HG02981 (cell line): ENCODE data around the gene ALX1.

Experiments
- ATAC-seq: cut with Tn5 transposase; IDR thresholded peaks from one replicate; pipeline ENCODE4 v1.9.1; 2021; ENCODE audit warnings: mild to moderate bottlenecking, moderate library complexity; ENCODE audit not compliant: unreplicated experiment

The ALX1 gene

DNA sequence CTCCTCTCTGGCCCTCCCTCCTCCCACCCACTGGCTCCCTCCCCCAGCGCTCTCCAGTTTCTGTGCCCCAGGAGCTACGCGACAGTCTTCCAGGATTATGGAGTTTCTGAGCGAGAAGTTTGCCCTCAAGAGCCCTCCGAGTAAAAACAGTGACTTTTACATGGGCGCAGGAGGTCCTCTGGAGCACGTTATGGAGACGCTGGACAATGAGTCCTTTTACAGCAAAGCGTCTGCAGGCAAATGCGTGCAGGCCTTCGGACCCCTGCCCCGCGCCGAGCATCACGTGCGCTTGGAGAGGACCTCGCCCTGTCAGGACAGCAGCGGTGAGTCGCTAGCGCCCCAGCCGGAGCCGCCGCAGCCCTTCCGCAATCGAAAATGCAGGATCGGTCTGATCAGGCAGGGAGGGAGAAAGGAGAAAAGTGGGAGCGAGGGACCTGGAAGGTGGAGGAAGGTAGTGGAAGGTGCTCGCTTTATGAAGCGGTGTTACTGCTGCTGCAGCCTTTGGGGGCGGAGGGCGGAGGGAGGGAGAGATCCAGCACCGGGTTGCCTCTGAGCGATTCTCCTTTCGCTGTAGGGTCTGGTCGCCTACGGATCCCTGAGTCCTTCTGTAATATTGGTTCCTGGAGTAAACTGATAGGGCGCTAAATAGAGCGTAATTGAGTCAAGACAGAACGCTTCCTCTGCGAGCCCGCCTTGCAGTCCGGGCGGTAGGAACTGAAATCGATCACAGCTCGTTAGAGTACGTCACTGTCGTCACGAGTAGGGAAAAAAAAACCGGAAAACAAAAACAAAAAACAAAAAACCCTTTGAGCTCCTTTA, at the start of gene ALX1:
Gene ALX1 (plus strand): TSS at position 56 of the 819 bp plus-strand sequence. CDS start 42 bp downstream, at position 98.
- no peak for ATAC-seq

DNA sequence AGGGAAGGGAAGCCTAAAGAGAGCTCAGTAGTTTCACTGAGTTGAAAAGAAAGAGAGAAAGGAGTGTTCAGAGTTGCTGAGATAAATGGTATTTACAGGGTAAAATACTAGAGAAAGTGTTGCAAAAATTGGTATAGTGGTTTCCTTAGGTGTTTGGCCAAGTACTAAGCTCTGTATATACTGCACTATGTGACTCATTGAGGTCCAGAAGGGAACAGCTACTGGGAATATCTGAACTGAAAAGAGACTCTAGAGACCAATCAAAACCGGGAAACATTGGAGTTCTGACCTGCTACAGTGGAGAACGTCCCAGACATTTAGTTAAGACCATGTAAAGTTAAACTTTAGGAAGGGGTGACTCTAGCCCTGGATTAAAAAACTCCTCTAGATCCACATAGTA, 42.7 kb upstream of the ALX1 start:
- no peak for ATAC-seq

DNA sequence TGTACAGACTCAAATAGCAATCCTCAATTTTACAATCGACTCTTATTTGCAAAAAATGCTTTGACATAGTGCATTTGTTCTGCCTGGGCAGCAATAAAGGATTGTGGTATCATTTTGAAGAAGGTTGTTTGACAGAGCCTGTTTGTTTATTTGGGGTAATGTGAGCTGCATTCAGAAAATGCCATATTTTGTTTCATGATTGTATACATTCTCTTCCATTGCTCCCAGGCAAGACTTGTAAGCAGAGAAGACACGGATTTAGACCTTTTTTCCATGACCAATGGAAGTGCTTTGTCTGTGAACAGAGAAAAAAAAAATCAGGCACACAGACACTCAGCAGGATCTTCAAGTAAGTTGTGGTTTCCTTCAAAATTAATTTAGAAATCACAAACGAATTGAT, 35.5 kb upstream of the ALX1 start:
- no peak for ATAC-seq

DNA sequence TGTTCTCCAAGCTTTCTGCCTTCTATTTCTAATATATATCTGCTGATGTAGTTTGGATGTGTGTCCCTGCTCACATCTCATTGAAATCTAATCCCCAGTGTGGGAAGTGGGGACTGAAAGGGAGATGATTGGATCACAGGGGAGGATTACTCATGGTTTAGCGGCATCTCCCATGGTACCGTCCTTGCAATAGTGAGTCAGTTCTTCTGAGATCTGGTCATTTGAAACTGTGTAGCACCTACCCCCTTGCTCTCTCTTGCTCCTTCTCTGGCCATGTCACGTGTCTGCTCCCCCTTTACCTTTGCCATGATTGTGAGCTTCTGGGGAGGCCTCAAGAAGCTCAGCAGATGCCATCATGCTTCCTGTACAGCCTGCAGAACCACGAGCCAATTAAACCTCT, 26.2 kb upstream of the ALX1 start:
- ATAC-seq: no peak

DNA sequence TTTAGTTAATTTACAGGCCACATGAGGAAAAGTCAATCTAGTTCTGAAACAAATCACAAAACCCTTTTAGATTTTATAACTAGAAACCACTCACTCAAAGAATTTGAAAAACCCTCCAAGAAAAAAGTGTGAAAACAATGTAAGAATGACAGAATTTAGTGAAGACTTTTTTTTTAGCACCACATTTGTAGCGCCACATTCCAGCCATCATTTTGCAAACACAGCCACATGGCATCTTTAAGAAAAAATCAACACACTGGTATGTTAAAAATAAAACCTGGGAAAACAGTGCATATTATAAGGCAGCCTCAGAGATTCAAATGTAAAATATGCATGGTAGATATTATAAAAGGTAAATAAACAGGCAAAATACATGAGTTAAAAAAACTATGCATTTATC, 22.3 kb upstream of the ALX1 start:
- ATAC-seq: no peak

DNA sequence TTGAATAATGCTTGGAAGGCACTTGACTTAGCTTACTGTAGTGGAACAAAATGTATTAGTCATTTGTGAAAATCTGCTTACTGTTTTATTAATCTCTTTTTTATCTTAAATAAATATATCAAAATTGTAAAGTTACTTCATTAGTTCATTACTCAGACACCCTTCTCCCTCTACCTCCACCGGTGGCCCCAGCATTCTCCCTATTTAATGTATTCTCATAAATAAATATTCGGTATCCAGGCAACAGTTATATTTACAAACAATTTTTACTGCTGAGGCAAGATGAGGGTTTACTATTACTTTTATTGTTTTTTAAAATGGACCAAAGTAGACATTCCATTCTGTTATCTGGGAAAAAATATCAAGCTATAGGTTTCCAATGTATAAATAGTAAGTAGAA, 19.6 kb upstream of the ALX1 start:
- no peak for ATAC-seq

DNA sequence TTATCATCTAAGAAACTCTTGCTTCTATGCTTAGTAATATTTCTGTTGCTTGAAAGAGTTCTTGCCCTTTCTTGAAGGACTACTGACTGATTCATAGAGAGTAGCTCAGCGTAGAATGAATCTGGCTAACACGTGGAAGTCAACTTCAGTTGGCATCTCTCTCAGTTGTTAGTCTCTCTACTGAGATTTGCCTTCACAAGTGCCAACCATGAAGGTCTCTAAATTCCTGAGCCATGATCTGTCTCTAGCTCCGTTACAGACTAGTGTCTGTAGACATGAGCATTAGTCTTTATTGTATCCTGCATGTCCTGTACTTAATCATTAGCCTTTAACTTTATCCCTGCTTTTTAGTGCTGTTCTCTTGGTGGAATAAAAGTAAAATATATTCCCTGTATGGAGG, 19.1 kb upstream of the ALX1 start:
- ATAC-seq: no peak

DNA sequence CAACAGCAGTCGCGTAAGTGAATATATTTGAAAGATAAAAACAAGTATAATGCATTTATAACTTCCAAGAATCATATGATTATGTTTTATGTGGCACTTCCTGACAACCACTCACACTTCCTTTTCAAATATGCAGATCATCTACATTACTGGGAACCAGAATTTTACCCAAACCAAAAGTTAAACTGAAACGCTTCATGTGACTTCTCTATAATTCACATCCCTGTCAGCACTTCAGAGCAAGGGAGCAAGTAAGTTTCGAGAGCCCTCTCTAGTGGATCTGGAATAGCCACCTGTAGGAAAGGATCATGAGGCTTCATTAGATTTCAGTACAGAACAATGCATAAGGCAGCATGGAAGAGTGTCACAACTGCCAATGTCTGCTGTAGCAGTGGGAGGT, 13.7 kb upstream of the ALX1 start:
- ATAC-seq: no peak

DNA sequence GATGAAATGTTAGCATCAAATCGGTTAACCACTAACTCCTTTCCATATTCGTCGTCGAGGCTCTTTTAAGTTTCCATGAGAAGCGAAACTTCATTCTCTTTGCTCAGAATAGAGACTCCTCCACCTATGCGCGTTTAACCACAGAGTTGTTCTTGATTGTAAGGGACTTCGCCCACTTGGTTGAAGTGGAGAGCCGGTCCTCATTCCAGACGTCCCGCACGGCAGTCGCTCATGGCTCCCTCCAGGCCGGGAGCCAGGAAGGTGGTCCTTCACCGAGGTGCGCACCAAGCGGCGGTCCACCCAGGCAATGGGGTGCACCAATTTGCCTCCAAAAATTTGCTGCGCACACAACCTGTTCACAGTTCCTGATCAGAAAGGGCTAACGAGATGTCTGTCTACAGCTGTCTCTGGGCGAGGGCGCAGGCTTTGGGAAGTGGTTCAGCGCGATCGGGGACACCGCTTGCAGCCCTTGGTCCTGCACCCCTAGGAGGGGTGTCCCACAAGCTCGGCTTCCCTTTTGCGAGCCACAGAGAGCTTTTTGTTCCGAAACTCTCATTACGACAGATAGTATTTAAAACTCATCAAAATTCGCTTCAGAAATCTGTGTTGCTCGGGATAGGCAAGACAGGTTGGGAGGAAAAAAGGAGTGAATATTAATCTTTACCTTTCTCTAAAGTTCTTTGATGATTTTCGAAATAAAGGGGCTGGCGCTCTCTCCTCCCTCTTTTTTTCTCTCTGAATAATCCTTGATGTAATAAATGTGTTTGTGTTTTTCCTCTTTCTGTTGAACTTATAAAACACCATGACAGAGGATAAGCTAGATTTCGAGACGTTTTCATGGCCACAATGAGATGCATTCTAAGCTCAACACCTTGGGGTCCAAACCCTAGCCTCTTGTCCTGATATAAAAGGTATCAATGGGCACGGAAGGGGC, 6.4 kb upstream of the ALX1 start:
- peak; percentile 69 for ATAC-seq

DNA sequence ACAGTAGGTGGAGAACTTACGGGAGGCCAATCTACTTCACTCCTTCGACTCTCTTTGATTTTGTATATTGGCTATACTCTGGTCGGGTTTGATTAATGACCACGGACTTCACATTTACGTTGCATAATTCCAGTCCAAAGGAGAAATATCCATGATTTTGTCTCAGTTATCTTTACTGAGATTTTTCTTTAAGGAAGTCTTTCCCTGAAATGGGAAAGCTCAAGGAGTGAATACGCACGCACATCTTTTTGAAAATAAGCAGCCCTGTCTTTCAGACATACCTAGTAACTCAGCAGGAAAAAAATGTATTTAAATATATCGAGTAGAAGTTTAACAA, 5.7 kb upstream of the ALX1 start:
- no peak for ATAC-seq

DNA sequence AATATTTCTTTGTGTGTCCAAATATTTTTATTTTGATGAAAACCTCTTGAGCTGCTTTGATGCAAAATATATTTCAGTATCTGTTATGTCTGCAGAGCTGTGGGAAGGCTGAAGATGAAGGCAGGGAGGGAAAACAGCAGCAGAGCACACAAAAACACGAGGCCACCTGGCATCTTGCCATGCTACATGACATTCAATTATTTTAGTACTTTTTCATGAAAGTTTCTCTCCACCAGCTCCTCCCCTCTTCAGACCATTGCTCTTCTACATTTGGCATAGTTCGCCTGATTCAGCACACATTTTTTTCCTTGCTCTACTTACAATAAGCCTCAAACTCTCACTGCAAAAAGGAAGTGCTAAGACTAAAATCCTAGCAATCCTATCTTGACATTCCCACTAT, 4.6 kb upstream of the ALX1 start:
- no peak for ATAC-seq

DNA sequence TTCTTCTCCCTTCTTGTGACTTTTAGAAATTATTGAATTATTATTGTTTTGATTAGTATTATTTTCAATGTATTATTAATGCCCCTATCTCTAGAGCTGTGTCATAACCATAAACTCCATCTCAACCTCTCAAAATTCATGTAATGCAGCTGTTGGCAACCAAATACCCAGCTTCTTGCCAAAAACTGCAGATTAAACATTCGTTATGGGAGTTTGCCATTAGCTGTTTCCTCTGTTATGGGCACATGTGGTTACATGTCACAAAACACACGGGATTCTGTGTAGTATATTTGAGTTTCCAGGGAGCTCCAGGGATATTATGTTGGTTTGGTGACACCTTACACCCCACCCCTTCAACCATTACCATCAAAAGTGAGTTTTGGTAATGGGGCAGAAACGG, 2.8 kb upstream of the ALX1 start:
- ATAC-seq: no peak

DNA sequence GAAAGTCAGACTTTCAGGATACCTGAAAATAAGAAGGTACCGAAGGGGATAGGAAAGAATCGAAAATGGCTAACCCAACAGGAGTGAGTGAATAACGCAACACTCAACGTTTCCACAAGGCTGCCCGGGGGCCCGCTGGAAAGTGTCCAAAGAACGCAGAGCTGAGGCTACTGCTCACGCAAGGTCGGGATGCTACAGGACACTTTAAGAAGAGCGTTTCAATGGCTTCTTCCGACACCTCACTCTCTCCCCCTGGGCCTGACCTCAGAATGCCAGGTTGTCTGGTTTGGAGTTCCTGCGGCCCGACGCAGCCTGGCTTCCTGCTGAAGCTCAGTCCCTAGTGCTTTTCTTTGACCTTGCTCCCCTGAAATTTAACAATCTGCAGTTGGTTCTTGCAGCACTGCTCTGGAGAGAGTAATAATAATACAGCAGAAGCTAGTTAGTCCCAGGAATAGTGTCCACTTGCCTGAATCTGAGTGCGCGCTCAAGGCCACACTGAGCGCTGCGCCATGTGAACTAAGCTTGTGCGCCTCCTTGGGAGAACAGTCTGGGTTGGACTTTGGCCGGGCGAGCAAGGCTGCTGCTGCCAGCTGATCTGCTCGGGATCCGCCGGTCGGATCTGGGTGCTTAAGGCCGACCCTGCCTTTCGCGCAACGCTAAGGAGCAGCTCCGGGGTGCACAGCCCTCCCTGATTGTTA, 2.0 kb upstream of the ALX1 start:
- no peak for ATAC-seq

DNA sequence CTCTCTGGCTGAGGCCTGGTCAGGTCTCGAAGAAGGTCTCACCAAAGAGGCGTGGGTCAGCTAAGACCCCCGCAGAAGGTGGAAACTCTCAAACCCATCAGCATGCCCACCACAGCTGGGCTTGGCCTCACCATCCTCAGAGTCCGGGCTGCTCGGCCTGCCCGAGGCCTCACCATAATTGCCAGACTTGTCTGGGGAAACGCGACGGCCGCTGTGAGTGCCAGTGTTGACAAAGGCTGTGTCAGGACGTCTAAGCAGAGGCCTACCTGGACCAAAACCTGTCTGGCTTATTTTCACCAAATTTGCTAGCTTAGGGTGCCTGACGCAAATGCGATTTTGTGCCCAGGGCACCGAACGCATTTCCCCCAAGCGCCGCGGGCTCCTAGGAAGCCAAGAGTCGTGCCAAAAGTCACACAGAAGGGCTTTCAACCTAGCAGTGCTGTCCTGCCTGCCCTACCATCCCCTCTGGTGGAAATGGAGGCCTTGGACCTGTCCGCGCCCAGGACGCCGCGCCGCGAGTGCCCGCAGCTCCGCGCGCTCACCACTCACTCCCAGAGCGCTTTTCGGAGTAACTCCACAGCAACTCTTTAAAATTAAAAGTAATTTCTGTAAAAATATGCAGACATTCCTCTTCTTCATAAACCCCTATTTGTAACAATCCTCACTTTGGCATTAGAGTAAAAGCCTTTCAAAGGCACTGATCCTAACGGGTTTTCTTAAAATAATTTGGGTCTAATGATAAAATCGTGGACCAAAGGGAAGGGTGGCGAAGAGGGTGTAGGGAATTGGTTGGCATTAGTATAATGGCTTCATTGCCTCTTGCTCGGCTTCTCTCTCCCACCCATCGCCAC, 1.2 kb upstream of the ALX1 start:
- ATAC-seq: no peak

DNA sequence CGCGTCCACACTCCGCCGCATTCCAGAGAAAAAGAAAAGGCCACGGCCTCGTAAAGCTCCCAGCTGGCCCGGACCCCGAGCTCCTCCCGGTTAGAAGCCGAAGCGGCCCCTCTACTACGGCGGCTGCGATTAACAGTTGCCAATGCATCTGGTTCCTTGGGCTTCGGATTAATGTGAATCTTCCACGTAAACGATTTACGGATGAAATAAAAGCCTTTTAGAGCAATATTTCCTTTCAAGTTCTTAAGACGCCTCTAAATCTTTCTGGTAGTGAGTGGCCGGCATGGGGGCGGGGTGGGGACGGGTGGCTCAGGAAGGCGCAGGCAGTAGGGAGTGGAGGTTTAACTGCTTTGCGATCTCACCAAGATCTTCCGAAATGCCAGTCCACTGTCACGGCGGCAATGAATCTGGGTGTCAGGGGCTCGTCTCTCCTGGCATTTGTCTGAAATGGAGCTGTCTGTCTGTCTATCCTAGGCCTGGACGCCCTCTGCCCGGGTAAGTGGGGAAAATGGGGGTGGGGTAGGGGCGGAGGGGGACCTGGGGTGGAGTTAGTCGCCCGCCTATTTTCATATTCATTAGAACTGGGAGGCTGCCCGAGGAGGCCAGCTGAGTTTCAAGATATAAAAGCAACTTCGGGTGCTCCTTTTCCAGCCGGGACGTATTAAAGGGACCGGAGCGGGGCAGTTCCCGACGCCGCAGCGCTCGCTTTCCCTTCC, 413 bp upstream of the ALX1 start:
- no peak for ATAC-seq

DNA sequence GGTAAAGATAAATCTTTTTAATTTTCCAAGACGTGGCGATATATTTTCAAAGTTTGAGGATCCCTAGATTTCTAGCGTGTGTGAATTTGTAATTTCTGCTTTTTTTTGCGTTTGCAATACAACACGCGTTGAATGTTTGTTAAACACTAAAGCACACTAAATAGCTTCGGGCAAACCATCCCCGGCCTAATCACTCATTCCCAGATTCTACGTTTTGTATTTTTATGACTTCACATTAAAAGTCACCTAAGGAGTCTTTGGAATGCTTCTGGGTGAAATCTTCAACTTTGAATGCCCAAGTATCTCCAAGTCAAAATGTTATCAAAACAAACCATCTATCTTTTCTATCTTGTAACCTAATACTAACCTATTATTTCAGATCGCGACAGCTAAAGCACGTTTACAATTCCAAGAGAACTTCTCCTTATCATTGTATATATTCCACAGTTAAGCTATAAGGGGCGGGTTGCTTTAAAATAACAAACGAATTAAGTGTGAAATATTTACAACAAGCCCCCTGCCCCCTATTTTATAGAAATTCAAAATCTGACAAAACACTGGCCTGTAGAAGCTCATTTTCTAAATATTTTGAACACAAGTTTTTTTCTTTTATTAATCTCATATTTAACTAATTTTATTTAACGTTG, 1.1 kb downstream of the ALX1 start:
- ATAC-seq: no peak

DNA sequence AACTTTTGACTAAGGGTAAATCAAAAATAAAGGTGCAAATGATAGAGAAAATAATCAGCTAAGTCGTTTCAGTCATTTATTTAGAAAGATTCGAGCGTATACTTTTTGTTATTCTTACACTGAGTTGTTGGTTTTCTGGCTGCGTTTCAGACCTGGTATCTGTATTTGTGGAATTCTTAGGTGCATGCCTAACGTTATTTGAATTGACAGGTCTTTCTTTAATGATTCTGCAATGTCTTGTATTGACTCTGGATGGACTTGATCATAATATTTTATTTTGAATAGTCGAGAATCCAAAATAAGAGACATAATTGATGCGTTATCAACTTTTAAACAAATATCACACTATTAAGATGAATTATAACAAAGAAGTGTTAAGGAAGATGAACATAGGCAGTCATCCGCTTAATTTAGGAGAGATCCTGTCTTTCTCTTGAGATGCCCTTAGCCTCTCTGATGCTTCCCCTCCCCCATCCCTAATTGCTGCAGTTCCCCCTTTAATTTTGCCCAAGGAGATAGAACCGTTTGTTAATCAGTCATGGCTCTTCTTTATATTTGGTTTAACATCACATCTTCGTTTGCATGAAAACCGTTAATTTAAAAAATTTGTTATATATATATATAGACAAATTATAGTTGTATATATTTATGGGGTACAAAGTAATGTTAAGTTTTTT, 1.8 kb downstream of the ALX1 start:
- ATAC-seq: no peak

DNA sequence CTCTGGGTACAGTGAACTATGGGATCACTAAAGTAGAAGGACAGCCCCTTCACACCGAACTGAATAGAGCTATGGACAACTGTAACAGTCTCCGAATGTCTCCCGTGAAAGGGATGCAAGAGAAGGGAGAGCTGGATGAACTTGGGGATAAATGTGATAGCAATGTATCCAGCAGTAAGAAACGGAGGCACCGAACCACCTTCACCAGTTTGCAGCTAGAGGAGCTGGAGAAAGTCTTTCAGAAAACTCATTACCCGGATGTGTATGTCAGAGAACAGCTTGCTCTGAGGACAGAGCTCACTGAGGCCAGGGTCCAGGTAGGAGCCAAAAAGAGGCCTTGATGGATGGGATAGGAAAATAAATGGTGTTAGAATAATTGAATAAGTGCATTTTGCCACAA, 3.5 kb downstream of the ALX1 start:
- ATAC-seq: no peak

DNA sequence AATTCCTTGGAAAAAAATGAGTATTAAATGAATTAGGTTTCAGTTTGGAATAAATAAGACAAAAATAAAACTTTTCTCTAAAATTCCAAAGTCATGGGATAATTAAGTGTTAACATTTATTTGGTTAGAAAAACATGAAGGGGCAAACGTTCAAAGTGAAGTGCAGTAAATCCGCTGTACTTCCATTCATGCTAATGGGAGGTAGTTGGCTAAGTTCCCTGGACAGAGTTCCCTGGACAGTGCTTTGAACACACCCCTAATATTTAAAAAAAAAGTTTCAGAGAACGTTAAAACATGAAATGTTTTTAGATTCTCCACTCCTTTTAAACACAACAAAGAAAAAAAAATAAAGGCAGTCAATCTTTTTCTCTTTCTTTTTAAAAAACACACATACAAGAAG, 16.3 kb downstream of the ALX1 start:
- ATAC-seq: no peak
